ENCODE measurements around the gene SARS1.
"Not testable (repeated sequence)": the region's sequence is repeated elsewhere in the genome, so short reads cannot be mapped to it uniquely, and the experiment has no call there.

SARS1 gene

GRCh38 chr1:109275706-109276345 is 62.1 kb downstream of the SARS1 start:
- DNase-seq (ENCODE audit: low spot score) = no peak

GRCh38 chr1:109277434-109278204 is 63.9 kb downstream of the SARS1 start:
- peak; percentile 63 for DNase-seq (ENCODE audit: low spot score)

- DNase-seq (ENCODE audit: low spot score) = no peak
Measured at GRCh38 chr1:109279615-109280278, 66.0 kb downstream of the SARS1 start.

GRCh38 chr1:109280862-109281261 is 67.1 kb downstream of the SARS1 start:
- no peak for DNase-seq (ENCODE audit: low spot score)

GRCh38 chr1:109281680-109282496 is 68.2 kb downstream of the SARS1 start:
- no peak for DNase-seq (ENCODE audit: low spot score)

GRCh38 chr1:109282497-109282951 is 68.8 kb downstream of the SARS1 start:
- DNase-seq (ENCODE audit: low spot score) = peak; percentile 19

GRCh38 chr1:109282952-109283747 is 69.4 kb downstream of the SARS1 start, which contains the start of gene PSRC1:
PSRC1 (minus strand) TSS chr1:109283145.
- DNase-seq (ENCODE audit: low spot score) = peak; percentile 95

GRCh38 chr1:109283748-109284600 is 70.3 kb downstream of the SARS1 start:
- no peak for DNase-seq (ENCODE audit: low spot score)

GRCh38 chr1:109286762-109287161 is 73.0 kb downstream of the SARS1 start:
- not testable (repeated sequence) for DNase-seq (ENCODE audit: low spot score)

All from LoVo (cell line).